ENCODE measurements around the gene CT47C1.

DNA sequence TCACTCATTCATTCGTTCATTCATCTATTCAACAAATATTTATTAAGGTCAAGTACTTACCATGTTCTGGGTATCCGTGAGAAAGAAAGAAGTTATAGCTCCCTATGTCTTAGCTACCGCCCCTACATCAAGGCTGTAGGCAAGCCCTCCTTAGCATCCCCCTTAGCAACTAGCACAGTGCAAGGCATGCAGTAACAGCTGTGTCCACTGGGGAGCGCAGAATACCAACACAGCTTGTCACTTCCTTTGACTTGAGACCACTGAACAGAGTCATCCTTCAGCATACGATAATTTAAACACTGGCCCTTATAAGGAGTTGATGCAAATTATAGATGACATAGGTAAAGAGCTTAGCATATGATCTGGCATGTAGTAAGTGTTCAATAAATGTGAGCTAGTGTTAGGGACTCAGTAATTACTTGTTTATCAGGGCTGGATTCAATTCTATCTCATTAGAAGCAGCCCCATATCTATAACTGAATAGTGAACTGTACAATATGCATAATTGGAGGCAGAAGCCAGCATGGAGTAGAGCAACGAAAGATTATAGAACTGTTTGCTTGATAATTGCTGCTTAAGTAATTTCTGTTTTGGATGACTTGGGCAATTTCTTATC is 46.1 kb downstream of the CT47C1 start:
- TF ChIP-seq ZMYM4 (CRISPR knock-in tag; IDR thresholded peaks at IDR 0.05) (no peak), RAD21 (CRISPR knock-in tag; IDR thresholded peaks at IDR 0.05) (no peak), FOXK2 (IDR thresholded peaks at IDR 0.05) (no peak), ZNF317 (CRISPR knock-in tag; IDR thresholded peaks at IDR 0.05) (no peak)

All from HepG2 (cell line).